ENCODE results near the gene PTPRT. TPM values are rescaled to one million over a fixed set of nuclear protein-coding genes. Genes with fewer than 3 reads are reported as not detected.

The PTPRT gene
- total RNA-seq, 1 donor from 2014 or later: not detected

- DNase-seq (ENCODE audit: low read depth): no peak
These were observed 1039.5 kb downstream of the PTPRT start for GRCh38 chr20:42150230-42150629.

- DNase-seq (ENCODE audit: low read depth): no peak
These were observed 1051.0 kb downstream of the PTPRT start for GRCh38 chr20:42138729-42139128.

- no peak for DNase-seq (ENCODE audit: low read depth)
These were observed 1055.2 kb downstream of the PTPRT start for GRCh38 chr20:42134265-42135098.

GRCh38 chr20:42130810-42131596 lies 1058.7 kb downstream of the PTPRT start:
- no peak for DNase-seq (ENCODE audit: low read depth)

- DNase-seq (ENCODE audit: low read depth): no peak
These were observed 1064.3 kb downstream of the PTPRT start for GRCh38 chr20:42125426-42125825.

- DNase-seq (ENCODE audit: low read depth): no peak
These were observed 1065.7 kb downstream of the PTPRT start for GRCh38 chr20:42123981-42124473.

GRCh38 chr20:42118409-42119125 lies 1071.1 kb downstream of the PTPRT start:
- no peak for DNase-seq (ENCODE audit: low read depth)

GRCh38 chr20:42118001-42118400 lies 1071.7 kb downstream of the PTPRT start:
- no peak for DNase-seq (ENCODE audit: low read depth)

GRCh38 chr20:42113236-42113635 lies 1076.5 kb downstream of the PTPRT start:
- no peak for DNase-seq (ENCODE audit: low read depth)

- DNase-seq (ENCODE audit: low read depth): no peak
These were observed 1077.5 kb downstream of the PTPRT start for GRCh38 chr20:42112161-42112560.

- no peak for DNase-seq (ENCODE audit: low read depth)
These were observed 1078.4 kb downstream of the PTPRT start for GRCh38 chr20:42111349-42111748.

- DNase-seq (ENCODE audit: low read depth): no peak
These were observed 1079.4 kb downstream of the PTPRT start for GRCh38 chr20:42110301-42110700.

- DNase-seq (ENCODE audit: low read depth): no peak
These were observed 1087.7 kb downstream of the PTPRT start for GRCh38 chr20:42102000-42102399.

GRCh38 chr20:42100137-42100704 lies 1089.5 kb downstream of the PTPRT start:
- no peak for DNase-seq (ENCODE audit: low read depth)

GRCh38 chr20:42099101-42099500 lies 1090.6 kb downstream of the PTPRT start:
- no peak for DNase-seq (ENCODE audit: low read depth)

- DNase-seq (ENCODE audit: low read depth): no peak
These were observed 1091.3 kb downstream of the PTPRT start for GRCh38 chr20:42098418-42098817.

GRCh38 chr20:42097741-42098140 lies 1092.0 kb downstream of the PTPRT start:
- no peak for DNase-seq (ENCODE audit: low read depth)

- DNase-seq (ENCODE audit: low read depth): no peak
These were observed 1094.5 kb downstream of the PTPRT start for GRCh38 chr20:42095221-42095620.

- DNase-seq (ENCODE audit: low read depth): no peak
These were observed 1095.9 kb downstream of the PTPRT start for GRCh38 chr20:42093542-42094440.

GRCh38 chr20:42093041-42093440 lies 1096.7 kb downstream of the PTPRT start:
- DNase-seq (ENCODE audit: low read depth): no peak
